Measurements from ENCODE around the gene ZRANB3. TPM values are rescaled to one million over a fixed set of nuclear protein-coding genes. Genes with fewer than 3 reads are reported as not detected.

ZRANB3 gene
- total RNA-seq, 1 donor from 2014 or later: 18.6 TPM

- H3K36me3 Mint-ChIP-seq (ENCODE audit: low read depth): peaks cover 53% of the 10 kb centered on the region
Observed at GRCh38 chr2:135175177-135175576, 355.8 kb downstream of the ZRANB3 start.

GRCh38 chr2:135174810-135175093 is 356.3 kb downstream of the ZRANB3 start:
- H3K27me3 Mint-ChIP-seq (ENCODE audit: low read depth): no peaks in the 10 kb centered on the region
- DNase-seq (ENCODE audit: low read depth, low spot score): no peak
- peaks cover 53% of the 10 kb centered on the region for H3K36me3 Mint-ChIP-seq (ENCODE audit: low read depth)
- no peak overlapping the region for H3K4me3 Mint-ChIP-seq
- TF ChIP-seq CTCF (conservative IDR thresholded peaks at IDR 0.05): no peak
- peaks cover 11% of the 10 kb centered on the region for H3K9me3 Mint-ChIP-seq
- H3K4me1 Mint-ChIP-seq: peaks cover 6% of the 10 kb centered on the region
- no peak overlapping the region for H3K27ac Mint-ChIP-seq (ENCODE audit: unreplicated experiment)

More at GRCh38 chr2:135175177-135175576, 355.8 kb downstream of the ZRANB3 start:
- H3K9me3 Mint-ChIP-seq: peaks cover 11% of the 10 kb centered on the region
- no peak for TF ChIP-seq CTCF (conservative IDR thresholded peaks at IDR 0.05)
- no peak overlapping the region for H3K4me3 Mint-ChIP-seq
- no peaks in the 10 kb centered on the region for H3K27me3 Mint-ChIP-seq (ENCODE audit: low read depth)
- H3K4me1 Mint-ChIP-seq: peaks cover 2% of the 10 kb centered on the region
- DNase-seq (ENCODE audit: low read depth, low spot score): no peak
- H3K27ac Mint-ChIP-seq (ENCODE audit: unreplicated experiment): no peak overlapping the region

GRCh38 chr2:135174049-135174809 is 356.8 kb downstream of the ZRANB3 start:
- H3K4me1 Mint-ChIP-seq: peaks cover 6% of the 10 kb centered on the region
- H3K36me3 Mint-ChIP-seq (ENCODE audit: low read depth): peaks cover 55% of the 10 kb centered on the region
- no peaks in the 10 kb centered on the region for H3K27me3 Mint-ChIP-seq (ENCODE audit: low read depth)
- DNase-seq (ENCODE audit: low read depth, low spot score): no peak
- H3K27ac Mint-ChIP-seq (ENCODE audit: unreplicated experiment): no peak overlapping the region
- peaks cover 11% of the 10 kb centered on the region for H3K9me3 Mint-ChIP-seq
- TF ChIP-seq CTCF (conservative IDR thresholded peaks at IDR 0.05): no peak
- no peak overlapping the region for H3K4me3 Mint-ChIP-seq

GRCh38 chr2:135169900-135170753 is 360.9 kb downstream of the ZRANB3 start:
- no peak overlapping the region for H3K4me3 Mint-ChIP-seq
- H3K27ac Mint-ChIP-seq (ENCODE audit: unreplicated experiment): no peak overlapping the region
- TF ChIP-seq CTCF (conservative IDR thresholded peaks at IDR 0.05): no peak
- H3K27me3 Mint-ChIP-seq (ENCODE audit: low read depth): no peaks in the 10 kb centered on the region
- peaks cover 46% of the 10 kb centered on the region for H3K36me3 Mint-ChIP-seq (ENCODE audit: low read depth)
- no peak for DNase-seq (ENCODE audit: low read depth, low spot score)
- H3K9me3 Mint-ChIP-seq: no peaks in the 10 kb centered on the region
- peaks cover 6% of the 10 kb centered on the region for H3K4me1 Mint-ChIP-seq

DNA sequence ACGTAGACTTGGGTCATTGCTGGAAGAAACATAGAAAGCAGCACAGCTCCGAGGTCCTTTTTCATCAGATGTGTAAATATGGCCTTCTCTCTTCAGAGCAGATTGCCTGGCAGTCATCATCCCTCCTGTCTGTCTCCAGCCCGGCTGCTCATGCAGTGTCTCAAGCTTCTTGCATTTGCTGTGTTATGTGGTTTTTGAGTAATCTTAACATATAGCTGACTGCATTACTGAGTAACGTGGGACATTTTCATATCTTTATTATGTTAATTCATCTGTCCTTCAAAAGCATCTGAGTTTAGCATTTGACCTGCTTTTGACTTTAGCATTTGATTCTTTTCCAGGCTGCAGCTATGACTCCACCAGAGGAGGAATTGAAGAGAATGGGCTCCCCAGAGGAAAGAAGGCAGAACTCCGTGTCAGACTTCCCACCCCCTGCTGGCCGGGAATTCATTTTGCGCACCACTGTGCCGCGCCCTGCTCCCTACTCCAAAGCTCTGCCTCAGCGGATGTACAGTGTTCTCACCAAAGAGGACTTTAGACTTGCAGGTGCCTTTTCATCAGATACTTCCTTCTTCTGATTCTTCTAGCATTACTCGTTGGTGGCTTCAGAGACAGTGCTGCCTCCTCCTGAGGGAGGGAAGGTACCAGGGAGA is 362.7 kb downstream of the ZRANB3 start:
- H3K4me3 Mint-ChIP-seq: no peak overlapping the region
- DNase-seq (ENCODE audit: low read depth, low spot score): no peak
- H3K9me3 Mint-ChIP-seq: no peaks in the 10 kb centered on the region
- peaks cover 41% of the 10 kb centered on the region for H3K36me3 Mint-ChIP-seq (ENCODE audit: low read depth)
- H3K27me3 Mint-ChIP-seq (ENCODE audit: low read depth): no peaks in the 10 kb centered on the region
- H3K27ac Mint-ChIP-seq (ENCODE audit: unreplicated experiment): no peak overlapping the region
- TF ChIP-seq CTCF (conservative IDR thresholded peaks at IDR 0.05): no peak
- peaks cover 6% of the 10 kb centered on the region for H3K4me1 Mint-ChIP-seq
